HEK293 (cell line): ENCODE data around the gene INSL3.

Source experiments
- CTCF ChIA-PET: fragments of 350-600 bp; formaldehyde crosslinking; extraction: SDS; loops from one replicate; lab custom pipeline; 2021; ENCODE audit warnings: antibody characterized with exemption; lab: Yijun Ruan, JAX
- POLR2A ChIA-PET: fragments of 300-600 bp; formaldehyde crosslinking; extraction: SDS; loops from one replicate; lab custom pipeline; 2020; ENCODE audit warnings: antibody characterized with exemption, inconsistent platforms; lab: Yijun Ruan, JAX
- H3K27ac ChIP-seq: fragments of 200-500 bp; sonication (Bioruptor generic); 2 replicates; pipeline ENCODE4 v1.5.1; 2014; ENCODE audit warnings: low read depth, low read length, control low read depth, inconsistent platforms; ENCODE audit errors: extremely low read depth
- H3K36me3 ChIP-seq, 2 experiments: fragments of 200-500 bp in 1 of 2; sonication (Bioruptor generic) in 1 of 2; 1 replicate in 1 of 2; 2 replicates in 1 of 2; pipeline ENCODE4 v1.5.1; 2014 to 2017; ENCODE audit warnings: inconsistent platforms in 2 of 2, low read length in 2 of 2; ENCODE audit not compliant: control insufficient read depth in 2 of 2, insufficient read depth in 1 of 2
- H3K4me1 ChIP-seq: fragments of 200-500 bp; sonication (Bioruptor generic); 2 replicates; pipeline ENCODE4 v1.5.1; 2014; ENCODE audit warnings: mild to moderate bottlenecking, low read length, inconsistent platforms; ENCODE audit not compliant: control insufficient read depth, insufficient read depth
- H3K4me3 ChIP-seq: 2 replicates; pipeline ENCODE4 v1.5.1; 2011; ENCODE audit warnings: low read depth, mild to moderate bottlenecking, control low read depth, low read length, moderate library complexity
- H3K9me3 ChIP-seq: fragments of 200-500 bp; sonication (Bioruptor generic); 2 replicates; pipeline ENCODE4 v1.5.1; 2014; ENCODE audit warnings: low read depth, low read length, inconsistent platforms; ENCODE audit not compliant: control insufficient read depth, insufficient read depth
- KLF1 ChIP-seq: fragments of 450-650 bp; formaldehyde crosslinking; IDR thresholded peaks from 2 replicates; pipeline ENCODE4 v1.5.1; 2016; ENCODE audit warnings: missing biosample characterization, missing genetic modification characterization
- KLF17 ChIP-seq: fragments of 450-650 bp; formaldehyde crosslinking; IDR thresholded peaks from 2 replicates; pipeline ENCODE4 v1.5.1; 2016; ENCODE audit warnings: missing biosample characterization, missing genetic modification characterization
- PRDM6 ChIP-seq: fragments of 450-650 bp; formaldehyde crosslinking; IDR thresholded peaks from 2 replicates; pipeline ENCODE4 v1.5.1; 2017; ENCODE audit warnings: missing biosample characterization, missing genetic modification characterization
- SP2 ChIP-seq: fragments of 450-650 bp; formaldehyde crosslinking; IDR thresholded peaks from 2 replicates; pipeline ENCODE4 v1.5.1; 2016; ENCODE audit warnings: missing biosample characterization, missing genetic modification characterization
- SP7 ChIP-seq: fragments of 450-650 bp; formaldehyde crosslinking; IDR thresholded peaks from 2 replicates; pipeline ENCODE4 v1.5.1; 2016; ENCODE audit warnings: missing biosample characterization, missing genetic modification characterization
- ZBTB17 ChIP-seq: fragments of 450-650 bp; formaldehyde crosslinking; IDR thresholded peaks from 2 replicates; pipeline ENCODE4 v1.5.1; 2016; ENCODE audit warnings: missing biosample characterization, missing genetic modification characterization
- ZFHX2 ChIP-seq: fragments of 450-650 bp; formaldehyde crosslinking; conservative IDR thresholded peaks from 2 replicates; pipeline ENCODE4 v1.5.1; 2016; ENCODE audit warnings: missing biosample characterization, missing genetic modification characterization
- ZFP41 ChIP-seq: fragments of 450-650 bp; formaldehyde crosslinking; IDR thresholded peaks from 2 replicates; pipeline ENCODE4 v1.5.1; 2016; ENCODE audit warnings: missing biosample characterization, missing genetic modification characterization, borderline replicate concordance
- ZNF146 ChIP-seq: fragments of 450-650 bp; formaldehyde crosslinking; IDR thresholded peaks from 2 replicates; pipeline ENCODE4 v1.5.1; 2016; ENCODE audit warnings: missing biosample characterization, missing genetic modification characterization
- ZNF341 ChIP-seq: fragments of 450-650 bp; formaldehyde crosslinking; IDR thresholded peaks from 2 replicates; pipeline ENCODE4; 2016; ENCODE audit warnings: low read depth, missing biosample characterization, missing genetic modification characterization
- ZNF416 ChIP-seq: fragments of 450-650 bp; formaldehyde crosslinking; IDR thresholded peaks from 2 replicates; pipeline ENCODE4 v1.5.1; 2016; ENCODE audit warnings: missing biosample characterization, missing genetic modification characterization
- ZNF529 ChIP-seq: fragments of 450-650 bp; formaldehyde crosslinking; IDR thresholded peaks from 2 replicates; pipeline ENCODE4 v1.5.1; 2017; ENCODE audit warnings: missing genetic modification characterization, missing biosample characterization; ENCODE audit not compliant: insufficient replicate concordance
- ZNF600 ChIP-seq: fragments of 450-650 bp; formaldehyde crosslinking; IDR thresholded peaks from 2 replicates; pipeline ENCODE4 v1.5.1; 2016; ENCODE audit warnings: missing biosample characterization, missing genetic modification characterization
- ZNF623 ChIP-seq: fragments of 450-650 bp; formaldehyde crosslinking; IDR thresholded peaks from 2 replicates; pipeline ENCODE4 v1.5.1; 2016; ENCODE audit warnings: missing biosample characterization, missing genetic modification characterization
- ZNF677 ChIP-seq: fragments of 450-650 bp; IDR thresholded peaks from 2 replicates; pipeline ENCODE4 v1.5.0; 2018; ENCODE audit warnings: missing biosample characterization, mild to moderate bottlenecking, missing genetic modification characterization, moderate library complexity
- TF ChIP-seq, protein P1 (sequence below): fragments of 450-650 bp; formaldehyde crosslinking; IDR thresholded peaks from 2 replicates; pipeline ENCODE4 v1.5.1; 2017; ENCODE audit warnings: missing biosample characterization, missing genetic modification characterization
- TF ChIP-seq, protein P2 (sequence below): fragments of 450-650 bp; formaldehyde crosslinking; IDR thresholded peaks from 2 replicates; pipeline ENCODE4 v1.5.1; 2016; ENCODE audit warnings: missing biosample characterization, missing genetic modification characterization
- TF ChIP-seq, protein P3 (sequence below): fragments of 450-650 bp; formaldehyde crosslinking; IDR thresholded peaks from 2 replicates; pipeline ENCODE4 v1.5.1; 2016; ENCODE audit warnings: missing biosample characterization, missing genetic modification characterization
- TF ChIP-seq, protein P4 (sequence below): fragments of 450-650 bp; formaldehyde crosslinking; IDR thresholded peaks from 2 replicates; pipeline ENCODE4 v1.5.1; 2016; ENCODE audit warnings: missing biosample characterization, missing genetic modification characterization, low read depth
- TF ChIP-seq, protein P5 (sequence below): fragments of 450-650 bp; formaldehyde crosslinking; IDR thresholded peaks from 2 replicates; pipeline ENCODE4 v1.5.1; 2016; ENCODE audit warnings: missing biosample characterization, missing genetic modification characterization

INSL3 gene

DNA sequence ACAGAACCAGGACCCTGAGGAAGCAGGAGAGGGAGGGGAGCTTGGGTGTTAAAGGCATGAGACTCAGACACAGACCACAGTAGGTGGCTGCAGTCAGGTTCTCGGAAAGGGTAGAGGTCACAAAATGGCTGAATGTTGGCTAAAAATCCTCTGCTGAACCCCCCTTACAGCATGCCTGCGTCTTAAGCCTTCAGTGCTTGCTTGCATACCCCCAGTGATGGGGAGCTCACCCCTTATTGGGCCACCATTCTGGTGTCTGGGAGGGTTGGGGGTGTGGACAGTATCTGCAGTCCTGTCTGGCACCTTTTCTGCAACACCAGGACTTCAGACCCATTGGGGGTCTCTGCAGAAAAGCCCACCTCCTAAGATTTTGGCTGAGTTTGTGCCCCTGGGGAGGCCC lies 40.5 kb downstream of the INSL3 start:
- POLR2A ChIA-PET, result no interaction called here
- H3K27ac ChIP-seq, result no peak overlapping the region
- no peak overlapping the region for H3K4me3 ChIP-seq

DNA sequence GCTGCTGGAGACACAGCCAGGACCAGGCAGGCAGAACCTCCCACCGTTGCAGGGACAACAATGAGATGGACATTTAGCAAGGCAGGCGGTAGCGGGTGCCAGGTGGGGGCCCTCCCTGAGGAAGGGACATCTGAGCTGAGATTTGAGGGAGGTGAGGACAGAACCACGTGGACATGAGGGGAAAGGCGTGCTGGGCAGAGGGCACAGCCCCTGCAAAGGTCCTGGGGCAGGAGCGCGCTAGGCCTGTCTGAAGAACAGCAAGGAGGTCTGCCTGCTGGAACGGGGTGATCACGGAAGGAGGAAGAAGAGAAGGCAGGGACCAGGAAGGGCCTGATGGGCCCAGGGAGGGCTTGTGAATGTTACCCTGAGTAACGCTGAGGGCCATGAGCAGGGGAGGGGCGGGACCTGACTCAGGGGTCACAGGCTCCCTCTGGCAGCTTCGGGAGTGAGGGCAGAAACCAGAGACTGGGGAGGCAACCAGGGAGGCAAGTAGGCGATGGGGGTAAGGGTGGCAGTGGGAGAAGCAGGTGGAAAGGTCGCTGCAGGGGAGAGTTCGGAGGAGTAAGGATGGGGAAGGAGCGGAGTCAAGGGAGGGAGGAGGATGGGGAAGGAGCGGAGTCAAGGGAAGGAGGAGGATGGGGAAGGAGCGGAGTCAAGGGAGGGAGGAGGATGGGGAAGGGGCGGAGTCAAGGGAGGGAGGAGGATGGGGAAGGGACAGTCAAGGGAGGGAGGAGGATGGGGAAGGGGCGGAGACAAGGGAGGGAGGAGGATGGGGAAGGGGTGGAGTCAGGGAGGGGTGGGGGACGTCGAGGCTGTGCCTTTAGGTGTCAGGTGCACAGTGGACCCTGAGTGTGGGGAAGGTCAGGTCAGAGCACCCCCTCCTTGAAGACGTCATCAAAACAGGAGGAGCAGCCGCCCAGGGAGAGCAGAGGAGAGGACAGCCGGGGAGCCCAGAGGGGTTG lies 42.1 kb downstream of the INSL3 start:
- Histone ChIP-seq H3K27ac (no peak overlapping the region), H3K4me1 (no peaks in the 10 kb centered on the region), H3K36me3 (no peaks in the 10 kb centered on the region), H3K4me3 (no peak overlapping the region), H3K9me3 (no peaks in the 10 kb centered on the region)
- ChIA-PET POLR2A (no interaction called here), CTCF (no interaction called here)
- peak; percentile 78 for TF ChIP-seq ZBTB17 (tag by site-specific recombination)
- no peak for TF ChIP-seq ZNF416 (tag by site-specific recombination)
- peak; percentile 85 for TF ChIP-seq ZFHX2 (tag by site-specific recombination)
- TF ChIP-seq KLF1 (tag by site-specific recombination), result peak; percentile 30; the same call in 1 of the 2 replicates
- TF ChIP-seq ZNF600 (tag by site-specific recombination), result peak; percentile 71; the same call in 1 of the 2 replicates
- peak; percentile 45 for TF ChIP-seq ZNF341
- TF ChIP-seq KLF17 (tag by site-specific recombination), result peak; percentile 82
- peak; percentile 67 for TF ChIP-seq SP2 (tag by site-specific recombination)
- no peak for TF ChIP-seq ZNF529 (tag by site-specific recombination)
- TF ChIP-seq, protein P1, sequence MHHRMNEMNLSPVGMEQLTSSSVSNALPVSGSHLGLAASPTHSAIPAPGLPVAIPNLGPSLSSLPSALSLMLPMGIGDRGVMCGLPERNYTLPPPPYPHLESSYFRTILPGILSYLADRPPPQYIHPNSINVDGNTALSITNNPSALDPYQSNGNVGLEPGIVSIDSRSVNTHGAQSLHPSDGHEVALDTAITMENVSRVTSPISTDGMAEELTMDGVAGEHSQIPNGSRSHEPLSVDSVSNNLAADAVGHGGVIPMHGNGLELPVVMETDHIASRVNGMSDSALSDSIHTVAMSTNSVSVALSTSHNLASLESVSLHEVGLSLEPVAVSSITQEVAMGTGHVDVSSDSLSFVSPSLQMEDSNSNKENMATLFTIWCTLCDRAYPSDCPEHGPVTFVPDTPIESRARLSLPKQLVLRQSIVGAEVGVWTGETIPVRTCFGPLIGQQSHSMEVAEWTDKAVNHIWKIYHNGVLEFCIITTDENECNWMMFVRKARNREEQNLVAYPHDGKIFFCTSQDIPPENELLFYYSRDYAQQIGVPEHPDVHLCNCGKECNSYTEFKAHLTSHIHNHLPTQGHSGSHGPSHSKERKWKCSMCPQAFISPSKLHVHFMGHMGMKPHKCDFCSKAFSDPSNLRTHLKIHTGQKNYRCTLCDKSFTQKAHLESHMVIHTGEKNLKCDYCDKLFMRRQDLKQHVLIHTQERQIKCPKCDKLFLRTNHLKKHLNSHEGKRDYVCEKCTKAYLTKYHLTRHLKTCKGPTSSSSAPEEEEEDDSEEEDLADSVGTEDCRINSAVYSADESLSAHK (tag by site-specific recombination), result no peak
- TF ChIP-seq ZNF623 (tag by site-specific recombination), result peak; percentile 98
- no peak for TF ChIP-seq ZNF677 (tag by site-specific recombination)
- no peak for TF ChIP-seq ZFP41 (tag by site-specific recombination)
- peak; percentile 65 for TF ChIP-seq SP7
- no peak for TF ChIP-seq ZNF146 (tag by site-specific recombination)
- TF ChIP-seq, protein P2, sequence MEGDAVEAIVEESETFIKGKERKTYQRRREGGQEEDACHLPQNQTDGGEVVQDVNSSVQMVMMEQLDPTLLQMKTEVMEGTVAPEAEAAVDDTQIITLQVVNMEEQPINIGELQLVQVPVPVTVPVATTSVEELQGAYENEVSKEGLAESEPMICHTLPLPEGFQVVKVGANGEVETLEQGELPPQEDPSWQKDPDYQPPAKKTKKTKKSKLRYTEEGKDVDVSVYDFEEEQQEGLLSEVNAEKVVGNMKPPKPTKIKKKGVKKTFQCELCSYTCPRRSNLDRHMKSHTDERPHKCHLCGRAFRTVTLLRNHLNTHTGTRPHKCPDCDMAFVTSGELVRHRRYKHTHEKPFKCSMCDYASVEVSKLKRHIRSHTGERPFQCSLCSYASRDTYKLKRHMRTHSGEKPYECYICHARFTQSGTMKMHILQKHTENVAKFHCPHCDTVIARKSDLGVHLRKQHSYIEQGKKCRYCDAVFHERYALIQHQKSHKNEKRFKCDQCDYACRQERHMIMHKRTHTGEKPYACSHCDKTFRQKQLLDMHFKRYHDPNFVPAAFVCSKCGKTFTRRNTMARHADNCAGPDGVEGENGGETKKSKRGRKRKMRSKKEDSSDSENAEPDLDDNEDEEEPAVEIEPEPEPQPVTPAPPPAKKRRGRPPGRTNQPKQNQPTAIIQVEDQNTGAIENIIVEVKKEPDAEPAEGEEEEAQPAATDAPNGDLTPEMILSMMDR (tag by site-specific recombination), result no peak

More for the DNA sequence above, 40.5 kb downstream of the INSL3 start:
- TF ChIP-seq, protein P3, sequence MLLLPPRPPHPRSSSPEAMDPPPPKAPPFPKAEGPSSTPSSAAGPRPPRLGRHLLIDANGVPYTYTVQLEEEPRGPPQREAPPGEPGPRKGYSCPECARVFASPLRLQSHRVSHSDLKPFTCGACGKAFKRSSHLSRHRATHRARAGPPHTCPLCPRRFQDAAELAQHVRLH (tag by site-specific recombination), result peak; percentile 86; the same call in 1 of the 2 replicates
- TF ChIP-seq, protein P4, sequence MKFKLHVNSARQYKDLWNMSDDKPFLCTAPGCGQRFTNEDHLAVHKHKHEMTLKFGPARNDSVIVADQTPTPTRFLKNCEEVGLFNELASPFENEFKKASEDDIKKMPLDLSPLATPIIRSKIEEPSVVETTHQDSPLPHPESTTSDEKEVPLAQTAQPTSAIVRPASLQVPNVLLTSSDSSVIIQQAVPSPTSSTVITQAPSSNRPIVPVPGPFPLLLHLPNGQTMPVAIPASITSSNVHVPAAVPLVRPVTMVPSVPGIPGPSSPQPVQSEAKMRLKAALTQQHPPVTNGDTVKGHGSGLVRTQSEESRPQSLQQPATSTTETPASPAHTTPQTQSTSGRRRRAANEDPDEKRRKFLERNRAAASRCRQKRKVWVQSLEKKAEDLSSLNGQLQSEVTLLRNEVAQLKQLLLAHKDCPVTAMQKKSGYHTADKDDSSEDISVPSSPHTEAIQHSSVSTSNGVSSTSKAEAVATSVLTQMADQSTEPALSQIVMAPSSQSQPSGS, result no peak
- TF ChIP-seq, protein P5, sequence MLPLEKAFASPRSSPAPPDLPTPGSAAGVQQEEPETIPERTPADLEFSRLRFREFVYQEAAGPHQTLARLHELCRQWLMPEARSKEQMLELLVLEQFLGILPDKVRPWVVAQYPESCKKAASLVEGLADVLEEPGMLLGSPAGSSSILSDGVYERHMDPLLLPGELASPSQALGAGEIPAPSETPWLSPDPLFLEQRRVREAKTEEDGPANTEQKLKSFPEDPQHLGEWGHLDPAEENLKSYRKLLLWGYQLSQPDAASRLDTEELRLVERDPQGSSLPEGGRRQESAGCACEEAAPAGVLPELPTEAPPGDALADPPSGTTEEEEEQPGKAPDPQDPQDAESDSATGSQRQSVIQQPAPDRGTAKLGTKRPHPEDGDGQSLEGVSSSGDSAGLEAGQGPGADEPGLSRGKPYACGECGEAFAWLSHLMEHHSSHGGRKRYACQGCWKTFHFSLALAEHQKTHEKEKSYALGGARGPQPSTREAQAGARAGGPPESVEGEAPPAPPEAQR (tag by site-specific recombination), result no peak
- TF ChIP-seq PRDM6, result no peak
- Histone ChIP-seq H3K9me3 (no peaks in the 10 kb centered on the region), H3K36me3 (no peaks in the 10 kb centered on the region), H3K4me1 (no peaks in the 10 kb centered on the region)
- CTCF ChIA-PET, result interaction anchor here (0.6 to 1.4 kb wide), 2 partner anchors 22 to 75 kb away, joined by 3 to 4 read pairs; no protein-coding TSS in a partner anchor
